HEK293 (cell line): ENCODE measurements around the gene PLCL1.

ENCODE experiments used
- CTCF ChIA-PET: fragments of 350-600 bp; formaldehyde crosslinking; extraction: SDS; loops from one replicate; lab custom pipeline; 2021; ENCODE audit warnings: antibody characterized with exemption; lab: Yijun Ruan, JAX
- POLR2A ChIA-PET: fragments of 300-600 bp; formaldehyde crosslinking; extraction: SDS; loops from one replicate; lab custom pipeline; 2020; ENCODE audit warnings: antibody characterized with exemption, inconsistent platforms; lab: Yijun Ruan, JAX
- H3K27ac ChIP-seq: fragments of 200-500 bp; sonication (Bioruptor generic); 2 replicates; pipeline ENCODE4 v1.5.1; 2014; ENCODE audit warnings: low read depth, low read length, control low read depth, inconsistent platforms; ENCODE audit errors: extremely low read depth
- H3K36me3 ChIP-seq, 2 experiments: fragments of 200-500 bp in 1 of 2; sonication (Bioruptor generic) in 1 of 2; 1 replicate in 1 of 2; 2 replicates in 1 of 2; pipeline ENCODE4 v1.5.1; 2014 to 2017; ENCODE audit warnings: inconsistent platforms in 2 of 2, low read length in 2 of 2; ENCODE audit not compliant: control insufficient read depth in 2 of 2, insufficient read depth in 1 of 2
- H3K4me1 ChIP-seq: fragments of 200-500 bp; sonication (Bioruptor generic); 2 replicates; pipeline ENCODE4 v1.5.1; 2014; ENCODE audit warnings: mild to moderate bottlenecking, low read length, inconsistent platforms; ENCODE audit not compliant: control insufficient read depth, insufficient read depth
- H3K4me3 ChIP-seq: 2 replicates; pipeline ENCODE4 v1.5.1; 2011; ENCODE audit warnings: low read depth, mild to moderate bottlenecking, control low read depth, low read length, moderate library complexity
- H3K9me3 ChIP-seq: fragments of 200-500 bp; sonication (Bioruptor generic); 2 replicates; pipeline ENCODE4 v1.5.1; 2014; ENCODE audit warnings: low read depth, low read length, inconsistent platforms; ENCODE audit not compliant: control insufficient read depth, insufficient read depth
- GLIS2 ChIP-seq: fragments of 450-650 bp; formaldehyde crosslinking; IDR thresholded peaks from 2 replicates; pipeline ENCODE4 v1.5.1; 2016; ENCODE audit warnings: missing biosample characterization, missing genetic modification characterization
- KLF1 ChIP-seq: fragments of 450-650 bp; formaldehyde crosslinking; IDR thresholded peaks from 2 replicates; pipeline ENCODE4 v1.5.1; 2016; ENCODE audit warnings: missing biosample characterization, missing genetic modification characterization
- KLF8 ChIP-seq: fragments of 450-650 bp; formaldehyde crosslinking; IDR thresholded peaks from 2 replicates; pipeline ENCODE4 v1.5.1; 2016; ENCODE audit warnings: missing biosample characterization, missing genetic modification characterization
- KLF9 ChIP-seq: fragments of 450-650 bp; formaldehyde crosslinking; IDR thresholded peaks from 2 replicates; pipeline ENCODE4 v1.5.1; 2016; ENCODE audit warnings: missing biosample characterization, missing genetic modification characterization, low read depth
- SP2 ChIP-seq: fragments of 450-650 bp; formaldehyde crosslinking; IDR thresholded peaks from 2 replicates; pipeline ENCODE4 v1.5.1; 2016; ENCODE audit warnings: missing biosample characterization, missing genetic modification characterization
- ZNF121 ChIP-seq: fragments of 450-650 bp; formaldehyde crosslinking; IDR thresholded peaks from 2 replicates; pipeline ENCODE4 v1.5.1; 2016; ENCODE audit warnings: missing biosample characterization, missing genetic modification characterization
- ZNF155 ChIP-seq: fragments of 450-650 bp; formaldehyde crosslinking; IDR thresholded peaks from 2 replicates; pipeline ENCODE4 v1.5.1; 2016; ENCODE audit warnings: missing biosample characterization, missing genetic modification characterization
- ZNF174 ChIP-seq: fragments of 450-650 bp; formaldehyde crosslinking; IDR thresholded peaks from 2 replicates; pipeline ENCODE4 v1.5.0; 2017; ENCODE audit warnings: missing biosample characterization, mild to moderate bottlenecking, missing genetic modification characterization
- ZNF24 ChIP-seq: fragments of 450-650 bp; formaldehyde crosslinking; IDR thresholded peaks from 2 replicates; pipeline ENCODE4 v1.5.1; 2016; ENCODE audit warnings: missing biosample characterization, missing genetic modification characterization
- ZNF248 ChIP-seq: fragments of 450-650 bp; formaldehyde crosslinking; IDR thresholded peaks from 2 replicates; pipeline ENCODE4 v1.5.1; 2017; ENCODE audit warnings: missing biosample characterization, missing genetic modification characterization
- ZNF335 ChIP-seq: fragments of 450-650 bp; formaldehyde crosslinking; conservative IDR thresholded peaks from 2 replicates; pipeline ENCODE4 v1.5.1; 2016; ENCODE audit warnings: missing biosample characterization, missing genetic modification characterization
- ZNF501 ChIP-seq: fragments of 450-650 bp; formaldehyde crosslinking; IDR thresholded peaks from 2 replicates; pipeline ENCODE4 v1.5.1; 2016; ENCODE audit warnings: missing biosample characterization, missing genetic modification characterization
- ZNF585B ChIP-seq: fragments of 450-650 bp; formaldehyde crosslinking; IDR thresholded peaks from 2 replicates; pipeline ENCODE4 v1.5.1; 2016; ENCODE audit warnings: missing biosample characterization, missing genetic modification characterization
- ZNF626 ChIP-seq: fragments of 450-650 bp; sonication (Bioruptor Pico); formaldehyde crosslinking; IDR thresholded peaks from 2 replicates; pipeline ENCODE4 v1.5.1; 2018; ENCODE audit warnings: missing biosample characterization, missing genetic modification characterization, inconsistent platforms
- ZNF629 ChIP-seq: fragments of 450-650 bp; formaldehyde crosslinking; IDR thresholded peaks from 2 replicates; pipeline ENCODE4 v1.5.1; 2017; ENCODE audit warnings: missing biosample characterization, missing genetic modification characterization
- ZNF658 ChIP-seq: fragments of 450-650 bp; formaldehyde crosslinking; IDR thresholded peaks from 2 replicates; pipeline ENCODE4; 2016; ENCODE audit warnings: missing biosample characterization, missing genetic modification characterization
- ZNF707 ChIP-seq: fragments of 450-650 bp; formaldehyde crosslinking; IDR thresholded peaks from 2 replicates; pipeline ENCODE4 v1.5.1; 2016; ENCODE audit warnings: missing biosample characterization, missing genetic modification characterization
- TF ChIP-seq, protein P1 (sequence below): fragments of 450-650 bp; formaldehyde crosslinking; IDR thresholded peaks from 2 replicates; pipeline ENCODE4 v1.5.1; 2017; ENCODE audit warnings: missing biosample characterization, missing genetic modification characterization
- TF ChIP-seq, protein P2 (sequence below): fragments of 450-650 bp; IDR thresholded peaks from 2 replicates; pipeline ENCODE4 v1.5.1; 2018; ENCODE audit warnings: missing biosample characterization, missing genetic modification characterization
- TF ChIP-seq, protein P3 (sequence below): fragments of 450-650 bp; formaldehyde crosslinking; IDR thresholded peaks from 2 replicates; pipeline ENCODE4 v1.5.1; 2016; ENCODE audit warnings: missing biosample characterization, missing genetic modification characterization
- TF ChIP-seq, protein P4 (sequence below): fragments of 450-650 bp; formaldehyde crosslinking; optimal IDR thresholded peaks from 2 replicates; pipeline ENCODE3; 2016; ENCODE audit warnings: missing biosample characterization, mild to moderate bottlenecking, missing genetic modification characterization
- TF ChIP-seq, protein P5 (sequence below): fragments of 450-650 bp; formaldehyde crosslinking; IDR thresholded peaks from 2 replicates; pipeline ENCODE4 v1.5.1; 2016; ENCODE audit warnings: missing biosample characterization, missing genetic modification characterization
- TF ChIP-seq, protein P6 (sequence below): fragments of 450-650 bp; formaldehyde crosslinking; IDR thresholded peaks from 2 replicates; pipeline ENCODE4 v1.5.1; 2016; ENCODE audit warnings: missing biosample characterization, missing genetic modification characterization, borderline replicate concordance

Gene PLCL1

DNA sequence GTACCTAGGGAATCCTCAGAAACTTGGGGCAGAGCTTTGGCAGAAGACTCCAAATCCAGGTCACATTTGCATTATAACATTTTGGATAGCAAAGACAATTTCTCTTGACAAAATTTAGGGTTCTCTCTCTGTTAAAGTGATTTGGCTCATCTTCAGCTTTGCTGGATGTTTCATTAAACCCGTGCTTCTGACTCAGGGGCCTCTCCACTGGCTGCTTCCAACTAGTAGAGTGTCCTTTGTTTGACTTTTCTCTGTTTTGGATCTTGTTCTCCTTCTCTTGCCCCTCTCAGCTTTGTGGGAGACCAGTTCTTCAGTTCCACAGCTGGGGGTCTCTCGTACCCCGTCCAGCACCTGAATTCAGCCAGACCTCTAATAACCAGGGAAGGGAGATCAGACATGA lies 145.6 kb downstream of the PLCL1 start:
- Histone ChIP-seq H3K4me3 (no peak overlapping the region), H3K36me3 (no peaks in the 10 kb centered on the region), H3K27ac (no peak overlapping the region), H3K9me3 (no peaks in the 10 kb centered on the region), H3K4me1 (no peaks in the 10 kb centered on the region; the same call in 1 of the 2 replicates)
- ChIA-PET POLR2A (no interaction called here), CTCF (no interaction called here)
- no peak for TF ChIP-seq ZNF585B (tag by site-specific recombination)
- TF ChIP-seq KLF9, result no peak

DNA sequence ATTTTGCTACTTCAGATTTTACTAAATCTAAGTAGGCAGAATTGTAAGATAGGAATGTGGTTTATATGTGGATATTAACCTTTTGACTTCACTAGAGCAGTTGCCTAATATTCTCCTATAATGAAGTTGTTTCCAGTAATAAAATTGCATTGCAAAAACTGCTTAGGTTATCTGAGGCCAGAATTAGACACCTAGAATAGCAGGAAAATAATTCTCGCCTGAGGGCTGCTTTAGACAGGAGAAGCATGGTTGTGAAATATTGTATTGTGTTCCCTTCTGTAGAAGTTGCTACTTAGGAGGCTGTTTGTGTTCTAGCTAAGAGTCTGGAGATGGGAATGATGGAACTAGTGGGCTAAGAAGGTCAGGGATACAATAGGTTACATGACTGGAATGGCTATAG lies 146.3 kb downstream of the PLCL1 start:
- ChIA-PET CTCF (no interaction called here), POLR2A (no interaction called here)
- no peak overlapping the region for H3K27ac ChIP-seq
- no peak overlapping the region for H3K4me3 ChIP-seq
- no peaks in the 10 kb centered on the region for H3K9me3 ChIP-seq
- TF ChIP-seq, protein P1, sequence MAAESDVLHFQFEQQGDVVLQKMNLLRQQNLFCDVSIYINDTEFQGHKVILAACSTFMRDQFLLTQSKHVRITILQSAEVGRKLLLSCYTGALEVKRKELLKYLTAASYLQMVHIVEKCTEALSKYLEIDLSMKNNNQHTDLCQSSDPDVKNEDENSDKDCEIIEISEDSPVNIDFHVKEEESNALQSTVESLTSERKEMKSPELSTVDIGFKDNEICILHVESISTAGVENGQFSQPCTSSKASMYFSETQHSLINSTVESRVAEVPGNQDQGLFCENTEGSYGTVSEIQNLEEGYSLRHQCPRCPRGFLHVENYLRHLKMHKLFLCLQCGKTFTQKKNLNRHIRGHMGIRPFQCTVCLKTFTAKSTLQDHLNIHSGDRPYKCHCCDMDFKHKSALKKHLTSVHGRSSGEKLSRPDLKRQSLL (tag by site-specific recombination), result no peak
- TF ChIP-seq KLF1 (tag by site-specific recombination) (no peak), ZNF707 (tag by site-specific recombination) (no peak), SP2 (no peak), ZNF501 (tag by site-specific recombination) (no peak), KLF8 (tag by site-specific recombination) (no peak), ZNF155 (tag by site-specific recombination) (no peak), GLIS2 (tag by site-specific recombination) (no peak)
- TF ChIP-seq, protein P2, sequence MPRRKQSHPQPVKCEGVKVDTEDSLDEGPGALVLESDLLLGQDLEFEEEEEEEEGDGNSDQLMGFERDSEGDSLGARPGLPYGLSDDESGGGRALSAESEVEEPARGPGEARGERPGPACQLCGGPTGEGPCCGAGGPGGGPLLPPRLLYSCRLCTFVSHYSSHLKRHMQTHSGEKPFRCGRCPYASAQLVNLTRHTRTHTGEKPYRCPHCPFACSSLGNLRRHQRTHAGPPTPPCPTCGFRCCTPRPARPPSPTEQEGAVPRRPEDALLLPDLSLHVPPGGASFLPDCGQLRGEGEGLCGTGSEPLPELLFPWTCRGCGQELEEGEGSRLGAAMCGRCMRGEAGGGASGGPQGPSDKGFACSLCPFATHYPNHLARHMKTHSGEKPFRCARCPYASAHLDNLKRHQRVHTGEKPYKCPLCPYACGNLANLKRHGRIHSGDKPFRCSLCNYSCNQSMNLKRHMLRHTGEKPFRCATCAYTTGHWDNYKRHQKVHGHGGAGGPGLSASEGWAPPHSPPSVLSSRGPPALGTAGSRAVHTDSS (tag by site-specific recombination), result no peak
- TF ChIP-seq, protein P3, sequence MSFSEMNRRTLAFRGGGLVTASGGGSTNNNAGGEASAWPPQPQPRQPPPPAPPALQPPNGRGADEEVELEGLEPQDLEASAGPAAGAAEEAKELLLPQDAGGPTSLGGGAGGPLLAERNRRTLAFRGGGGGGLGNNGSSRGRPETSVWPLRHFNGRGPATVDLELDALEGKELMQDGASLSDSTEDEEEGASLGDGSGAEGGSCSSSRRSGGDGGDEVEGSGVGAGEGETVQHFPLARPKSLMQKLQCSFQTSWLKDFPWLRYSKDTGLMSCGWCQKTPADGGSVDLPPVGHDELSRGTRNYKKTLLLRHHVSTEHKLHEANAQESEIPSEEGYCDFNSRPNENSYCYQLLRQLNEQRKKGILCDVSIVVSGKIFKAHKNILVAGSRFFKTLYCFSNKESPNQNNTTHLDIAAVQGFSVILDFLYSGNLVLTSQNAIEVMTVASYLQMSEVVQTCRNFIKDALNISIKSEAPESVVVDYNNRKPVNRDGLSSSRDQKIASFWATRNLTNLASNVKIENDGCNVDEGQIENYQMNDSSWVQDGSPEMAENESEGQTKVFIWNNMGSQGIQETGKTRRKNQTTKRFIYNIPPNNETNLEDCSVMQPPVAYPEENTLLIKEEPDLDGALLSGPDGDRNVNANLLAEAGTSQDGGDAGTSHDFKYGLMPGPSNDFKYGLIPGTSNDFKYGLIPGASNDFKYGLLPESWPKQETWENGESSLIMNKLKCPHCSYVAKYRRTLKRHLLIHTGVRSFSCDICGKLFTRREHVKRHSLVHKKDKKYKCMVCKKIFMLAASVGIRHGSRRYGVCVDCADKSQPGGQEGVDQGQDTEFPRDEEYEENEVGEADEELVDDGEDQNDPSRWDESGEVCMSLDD (tag by site-specific recombination), result no peak
- no peaks in the 10 kb centered on the region for H3K36me3 ChIP-seq
- no peaks in the 10 kb centered on the region; the same call in 1 of the 2 replicates for H3K4me1 ChIP-seq

DNA sequence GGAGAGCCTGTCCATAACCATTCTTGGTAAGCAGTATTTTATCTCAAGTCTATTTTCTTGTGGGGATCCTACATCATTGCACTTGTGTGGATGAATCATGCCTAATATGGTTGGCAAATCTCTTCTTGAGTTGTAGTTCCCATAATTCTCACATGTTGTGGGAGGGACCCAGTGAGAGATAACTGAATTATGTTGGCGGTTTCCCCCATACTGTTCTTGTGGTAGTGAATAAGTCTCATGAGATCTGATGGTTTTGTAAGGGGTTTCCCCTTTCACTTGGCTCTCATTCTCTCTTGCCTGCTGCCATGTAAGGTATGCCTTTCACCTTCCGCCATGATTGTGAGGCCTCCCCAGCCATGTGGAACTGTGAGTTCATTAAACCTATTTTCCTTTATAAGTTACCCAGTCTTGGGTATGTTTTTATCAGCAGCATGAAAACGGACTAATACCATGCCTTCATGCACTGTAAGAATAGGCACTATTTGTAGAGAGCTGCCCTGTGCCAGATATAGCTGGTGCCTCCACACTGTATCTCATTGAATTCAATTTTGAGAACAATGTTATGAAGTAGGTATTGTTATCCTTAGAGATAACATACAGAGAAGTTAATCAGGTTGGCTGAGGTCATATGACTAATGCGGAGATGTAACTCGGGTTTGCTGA lies 148.3 kb downstream of the PLCL1 start:
- ChIA-PET POLR2A (no interaction called here), CTCF (no interaction called here)
- Histone ChIP-seq H3K27ac (no peak overlapping the region), H3K4me3 (no peak overlapping the region), H3K4me1 (no peaks in the 10 kb centered on the region), H3K36me3 (no peaks in the 10 kb centered on the region), H3K9me3 (no peaks in the 10 kb centered on the region)
- TF ChIP-seq ZNF174, result no peak
- TF ChIP-seq ZNF24, result no peak
- no peak for TF ChIP-seq ZNF626 (tag by site-specific recombination)
- no peak for TF ChIP-seq ZNF658
- TF ChIP-seq ZNF121 (tag by site-specific recombination), result no peak
- TF ChIP-seq ZNF629 (tag by site-specific recombination), result no peak
- TF ChIP-seq, protein P4, sequence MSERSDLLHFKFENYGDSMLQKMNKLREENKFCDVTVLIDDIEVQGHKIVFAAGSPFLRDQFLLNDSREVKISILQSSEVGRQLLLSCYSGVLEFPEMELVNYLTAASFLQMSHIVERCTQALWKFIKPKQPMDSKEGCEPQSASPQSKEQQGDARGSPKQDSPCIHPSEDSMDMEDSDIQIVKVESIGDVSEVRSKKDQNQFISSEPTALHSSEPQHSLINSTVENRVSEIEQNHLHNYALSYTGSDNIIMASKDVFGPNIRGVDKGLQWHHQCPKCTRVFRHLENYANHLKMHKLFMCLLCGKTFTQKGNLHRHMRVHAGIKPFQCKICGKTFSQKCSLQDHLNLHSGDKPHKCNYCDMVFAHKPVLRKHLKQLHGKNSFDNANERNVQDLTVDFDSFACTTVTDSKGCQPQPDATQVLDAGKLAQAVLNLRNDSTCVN (tag by site-specific recombination), result no peak
- no peak for TF ChIP-seq ZNF248 (tag by site-specific recombination)
- TF ChIP-seq, protein P5, sequence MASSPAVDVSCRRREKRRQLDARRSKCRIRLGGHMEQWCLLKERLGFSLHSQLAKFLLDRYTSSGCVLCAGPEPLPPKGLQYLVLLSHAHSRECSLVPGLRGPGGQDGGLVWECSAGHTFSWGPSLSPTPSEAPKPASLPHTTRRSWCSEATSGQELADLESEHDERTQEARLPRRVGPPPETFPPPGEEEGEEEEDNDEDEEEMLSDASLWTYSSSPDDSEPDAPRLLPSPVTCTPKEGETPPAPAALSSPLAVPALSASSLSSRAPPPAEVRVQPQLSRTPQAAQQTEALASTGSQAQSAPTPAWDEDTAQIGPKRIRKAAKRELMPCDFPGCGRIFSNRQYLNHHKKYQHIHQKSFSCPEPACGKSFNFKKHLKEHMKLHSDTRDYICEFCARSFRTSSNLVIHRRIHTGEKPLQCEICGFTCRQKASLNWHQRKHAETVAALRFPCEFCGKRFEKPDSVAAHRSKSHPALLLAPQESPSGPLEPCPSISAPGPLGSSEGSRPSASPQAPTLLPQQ (tag by site-specific recombination), result no peak
- TF ChIP-seq, protein P6, sequence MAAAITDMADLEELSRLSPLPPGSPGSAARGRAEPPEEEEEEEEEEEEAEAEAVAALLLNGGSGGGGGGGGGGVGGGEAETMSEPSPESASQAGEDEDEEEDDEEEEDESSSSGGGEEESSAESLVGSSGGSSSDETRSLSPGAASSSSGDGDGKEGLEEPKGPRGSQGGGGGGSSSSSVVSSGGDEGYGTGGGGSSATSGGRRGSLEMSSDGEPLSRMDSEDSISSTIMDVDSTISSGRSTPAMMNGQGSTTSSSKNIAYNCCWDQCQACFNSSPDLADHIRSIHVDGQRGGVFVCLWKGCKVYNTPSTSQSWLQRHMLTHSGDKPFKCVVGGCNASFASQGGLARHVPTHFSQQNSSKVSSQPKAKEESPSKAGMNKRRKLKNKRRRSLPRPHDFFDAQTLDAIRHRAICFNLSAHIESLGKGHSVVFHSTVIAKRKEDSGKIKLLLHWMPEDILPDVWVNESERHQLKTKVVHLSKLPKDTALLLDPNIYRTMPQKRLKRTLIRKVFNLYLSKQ, result no peak
- no peak for TF ChIP-seq ZNF335
